ENCODE data around the gene KIAA0825.
"Not testable (repeated sequence)": the region's sequence is repeated elsewhere in the genome, so short reads cannot be mapped to it uniquely, and the experiment has no call there.

The KIAA0825 gene
- 4.5 to 13.2 (median 10.7) reads per million in 4 donors for total RNA-seq

DNA sequence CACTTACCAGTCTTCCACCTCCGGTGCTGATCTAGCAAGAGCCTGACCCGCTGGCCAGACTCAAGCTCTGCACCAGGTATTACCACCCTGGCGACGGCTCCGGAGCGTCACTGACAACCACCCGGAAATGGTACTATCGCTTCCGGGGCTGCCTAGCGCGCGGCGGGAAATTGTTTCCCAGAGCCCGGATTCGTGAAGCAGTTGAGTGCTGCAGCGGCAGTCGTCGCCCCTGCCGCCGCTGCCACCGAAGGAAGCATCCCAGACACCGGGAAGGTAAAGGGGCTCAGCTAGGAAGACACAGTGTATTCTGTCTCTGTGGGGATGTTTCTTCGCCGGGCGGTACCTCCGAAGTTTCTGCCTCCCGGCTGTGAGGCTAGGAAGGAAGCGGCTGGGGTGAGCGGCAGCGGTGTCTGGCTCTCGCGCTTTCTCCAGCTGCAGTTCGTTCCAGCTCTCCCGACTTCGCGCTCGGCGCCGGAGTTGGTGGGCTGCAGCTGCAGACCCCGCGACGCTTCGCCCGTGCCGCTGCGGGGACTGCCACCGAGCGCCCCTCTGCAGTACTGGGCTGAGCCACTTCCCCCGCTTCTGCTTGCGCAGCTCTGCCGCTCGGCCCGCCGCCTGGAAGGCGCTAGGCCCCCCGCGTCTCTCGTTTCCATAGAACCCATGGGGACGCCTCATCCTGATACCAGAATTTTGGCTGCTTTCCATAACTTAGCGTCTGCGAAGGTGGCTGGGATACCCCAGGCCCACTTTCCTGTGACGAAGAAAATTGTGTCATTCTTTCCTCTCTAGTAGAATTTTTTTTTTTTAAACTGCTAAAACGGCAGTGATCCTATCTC lies at the start of gene KIAA0825, which contains the start of gene SLF1:
Gene KIAA0825, minus strand, starts transcription at position 112 of the 836 bp plus-strand sequence. CDS start 81,478 bp downstream, outside the sequence.
Gene SLF1, plus strand, starts transcription at position 177 of the 836 bp plus-strand sequence. CDS start 10,142 bp downstream, outside the sequence.
- peak; percentile 69 to 90 (median 76) for DNase-seq

- no peak for DNase-seq
Measured at GRCh38 chr5:94667937-94668336, 49.5 kb upstream of the KIAA0825 start.

GRCh38 chr5:94661086-94661485 lies 42.7 kb upstream of the KIAA0825 start:
- no peak for DNase-seq

- no peak for DNase-seq
Measured at GRCh38 chr5:94660506-94660905, 42.1 kb upstream of the KIAA0825 start.

DNA sequence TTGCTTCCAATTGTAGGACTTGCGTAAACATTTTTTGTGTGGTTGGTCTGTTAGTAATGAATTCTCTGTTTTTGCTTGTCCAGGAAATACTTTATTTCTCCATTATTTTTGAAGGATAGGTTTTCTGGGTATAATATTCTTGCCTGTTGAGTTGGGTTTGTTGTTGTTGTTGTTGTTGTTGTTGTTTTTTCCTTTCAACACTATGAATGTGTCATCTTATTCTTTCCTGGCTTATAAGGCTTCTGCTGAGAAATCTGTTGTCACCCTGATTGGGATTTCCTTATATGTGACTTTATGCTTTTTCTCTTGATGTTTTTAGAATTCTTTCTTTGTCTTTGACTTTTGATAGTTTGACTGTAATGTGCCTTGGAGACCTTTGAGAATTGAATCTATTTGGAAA lies 39.9 kb upstream of the KIAA0825 start:
- no peak for DNase-seq

DNA sequence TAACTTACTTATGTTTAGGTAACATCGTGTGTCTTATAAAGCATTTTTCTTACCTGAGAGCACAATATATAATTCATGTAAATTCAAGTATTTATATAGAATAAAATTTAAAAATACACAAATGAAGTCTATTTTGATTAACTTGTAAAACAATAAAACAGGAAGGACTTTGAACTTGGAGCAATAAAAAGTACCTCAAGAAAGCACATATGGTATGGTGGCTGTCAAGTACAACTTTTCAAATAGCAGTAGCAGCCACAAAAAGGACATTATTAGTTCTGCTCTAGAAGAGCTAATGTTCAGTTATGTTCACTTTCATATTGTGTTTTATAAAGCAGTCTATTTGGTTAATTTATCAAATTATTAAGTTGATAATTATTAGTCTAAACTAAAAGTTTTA lies 31.5 kb upstream of the KIAA0825 start:
- DNase-seq: no peak

DNA sequence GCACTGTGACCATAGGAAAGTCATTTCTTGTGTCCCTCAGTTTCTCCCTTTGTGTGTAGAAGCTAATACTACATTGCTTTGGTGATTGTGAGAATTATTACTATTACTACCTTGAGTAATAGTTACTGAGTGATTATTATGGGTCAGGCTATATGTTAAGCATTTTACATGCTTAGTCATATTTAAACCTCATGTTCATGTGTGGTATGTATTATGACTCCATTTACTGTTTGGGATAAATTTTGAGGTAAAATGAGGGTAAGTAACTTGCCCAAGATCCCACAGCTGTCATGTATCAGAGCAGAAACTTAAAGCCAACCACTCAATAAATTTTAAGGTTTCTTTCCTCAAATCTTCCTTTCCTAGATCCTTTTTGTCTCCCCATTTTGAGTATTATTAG lies 28.4 kb upstream of the KIAA0825 start:
- DNase-seq: no peak

DNA sequence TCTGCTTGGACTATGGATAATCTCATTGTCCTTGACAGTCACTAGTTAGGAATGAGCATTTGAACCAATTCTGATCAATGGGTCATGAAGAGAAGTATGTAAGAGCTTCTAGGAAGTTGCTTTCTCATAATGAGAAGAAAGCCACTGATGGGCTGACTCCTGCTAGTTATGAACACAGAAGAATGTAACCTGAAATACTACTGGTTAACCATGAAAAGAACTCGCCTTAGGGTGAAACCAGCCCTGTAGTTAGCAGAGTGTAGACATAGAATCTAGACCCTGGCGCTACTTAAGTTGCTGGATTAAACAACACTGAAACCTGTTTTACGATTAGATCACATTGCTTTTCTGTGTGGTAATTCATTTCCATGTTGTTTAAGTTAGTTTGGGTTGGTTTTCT lies 26.6 kb upstream of the KIAA0825 start:
- peak in 1 of 5 donors; percentile 26 for DNase-seq

DNA sequence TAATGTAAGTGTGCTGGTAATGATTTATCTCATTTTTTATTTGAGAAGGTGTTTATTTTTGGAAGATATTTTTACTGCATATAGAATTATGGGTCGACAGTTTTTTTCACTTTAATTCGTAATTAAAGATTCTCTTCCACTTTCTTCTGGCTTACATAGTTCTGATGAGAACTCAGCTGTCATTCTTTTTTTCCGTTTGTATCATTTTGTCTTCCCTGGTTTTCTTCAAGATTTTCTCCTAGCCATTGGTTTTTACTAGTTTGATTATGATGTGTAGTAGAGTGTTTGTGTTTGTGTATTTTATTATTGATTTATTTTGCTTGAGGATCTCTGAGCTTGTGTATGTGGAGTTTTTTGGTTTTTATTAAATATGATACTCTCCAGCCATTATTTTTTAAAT lies 21.8 kb upstream of the KIAA0825 start:
- no peak for DNase-seq

DNA sequence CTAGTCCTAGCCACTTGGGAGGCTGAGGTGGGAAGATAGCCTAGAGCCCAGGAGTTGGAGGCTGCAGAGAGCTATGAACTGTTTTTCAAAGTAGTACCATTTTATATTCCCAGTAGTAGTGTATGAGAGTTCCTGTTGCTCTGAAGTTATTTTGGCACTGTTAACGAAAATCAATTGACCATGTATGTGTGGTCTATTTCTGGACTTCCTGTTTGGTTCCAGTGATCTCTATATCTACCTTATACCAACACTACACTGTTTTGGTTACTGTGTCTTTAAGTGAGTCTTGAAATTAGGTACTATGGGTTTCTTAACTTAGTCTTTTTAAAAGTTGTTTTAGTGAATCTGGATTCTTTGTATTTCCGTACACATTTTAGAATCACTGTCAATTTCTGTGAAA lies 13.6 kb upstream of the KIAA0825 start:
- no peak for DNase-seq

DNA sequence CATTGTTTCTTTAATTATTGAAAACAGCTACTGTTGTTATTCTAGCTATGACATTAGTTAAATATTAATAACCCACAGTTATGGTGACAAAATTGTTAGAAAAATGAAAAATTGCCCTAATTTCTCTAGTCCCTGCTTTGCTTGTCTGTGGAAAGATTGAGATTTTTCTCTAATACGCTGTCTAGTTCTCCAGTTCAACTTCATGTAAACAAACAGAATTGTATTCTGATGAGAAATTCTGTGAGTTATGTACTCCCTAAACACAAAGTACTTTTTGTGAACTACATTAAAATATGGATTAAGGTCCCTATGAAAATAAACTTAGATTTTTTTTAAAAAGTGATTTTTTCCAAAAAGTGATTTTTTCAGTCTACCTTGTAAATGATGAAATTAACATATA lies 8.8 kb upstream of the KIAA0825 start:
- DNase-seq: no peak

DNA sequence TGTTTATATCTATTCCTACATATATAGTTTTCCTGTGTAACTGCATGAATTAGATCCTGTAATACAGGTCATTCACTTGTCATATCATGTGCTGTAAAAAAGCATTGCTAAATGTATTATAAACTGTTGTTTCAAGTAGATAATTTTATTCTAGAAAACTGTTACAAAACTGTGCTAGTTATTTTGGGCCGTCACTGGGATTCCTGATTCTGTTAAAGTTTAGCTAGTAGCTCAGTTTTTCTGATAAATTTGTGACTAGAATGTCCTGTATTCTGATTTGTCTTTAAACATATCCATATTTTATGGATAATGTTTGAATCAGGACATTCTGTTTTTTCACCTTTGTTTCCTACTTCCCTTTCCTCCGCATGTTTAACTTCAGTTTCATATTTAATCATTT lies 5.5 kb upstream of the KIAA0825 start:
- no peak for DNase-seq

DNA sequence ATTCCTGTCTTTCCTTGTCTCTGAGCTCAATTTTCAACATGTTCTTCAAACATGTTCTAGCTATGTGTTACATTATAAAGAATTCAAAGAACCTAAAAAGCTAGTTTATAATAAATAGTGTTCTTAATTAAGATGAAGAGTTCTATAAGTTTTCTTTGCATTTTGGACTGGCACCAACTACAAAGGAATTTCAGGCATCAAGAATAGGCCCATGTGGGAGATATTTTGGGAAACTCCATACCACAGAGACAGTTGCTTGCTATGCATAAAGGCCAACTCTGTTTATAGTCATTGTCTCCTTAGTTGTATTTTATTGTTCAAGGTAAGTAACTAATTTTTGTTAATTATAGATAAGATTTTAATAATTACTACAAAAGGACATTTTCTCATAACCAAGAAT lies 4.6 kb upstream of the KIAA0825 start:
- DNase-seq: no peak

DNA sequence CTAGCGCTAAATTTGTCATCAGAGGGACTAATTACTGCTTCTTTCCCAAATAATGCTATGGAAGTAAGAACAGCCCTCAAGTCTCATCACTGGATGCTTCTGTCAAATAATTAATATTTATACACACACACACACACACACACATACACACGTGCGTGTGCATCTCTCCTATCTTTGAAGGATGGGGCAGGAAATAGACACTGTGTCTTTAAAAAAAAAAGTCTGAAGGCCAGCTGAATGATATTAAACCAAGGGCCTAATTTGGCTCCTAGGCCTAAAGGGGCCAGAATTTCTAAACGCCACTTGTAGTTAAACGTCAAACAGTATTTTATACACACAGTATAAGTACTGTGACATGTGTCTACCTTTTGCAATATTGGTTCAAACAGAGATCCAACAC lies 3.4 kb upstream of the KIAA0825 start:
- DNase-seq: no peak

DNA sequence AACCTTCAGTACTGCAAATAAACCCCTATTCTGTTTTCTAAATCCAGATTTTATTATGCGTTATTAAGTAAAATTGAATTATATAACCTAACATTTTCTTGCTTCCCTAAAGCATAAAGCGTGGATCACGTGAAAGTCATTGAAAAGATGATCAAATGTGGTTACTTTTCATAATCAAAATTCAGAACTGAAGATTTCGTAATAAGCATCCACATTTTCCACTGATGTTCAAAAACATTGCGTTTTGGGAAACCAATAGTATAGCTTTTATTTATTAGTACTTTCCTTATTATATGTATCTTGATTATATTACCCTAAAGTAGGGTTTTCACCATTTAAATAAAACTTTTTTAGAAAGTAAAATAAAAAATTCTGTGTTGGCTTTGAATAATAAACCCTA lies 1.9 kb upstream of the KIAA0825 start:
- no peak for DNase-seq

DNA sequence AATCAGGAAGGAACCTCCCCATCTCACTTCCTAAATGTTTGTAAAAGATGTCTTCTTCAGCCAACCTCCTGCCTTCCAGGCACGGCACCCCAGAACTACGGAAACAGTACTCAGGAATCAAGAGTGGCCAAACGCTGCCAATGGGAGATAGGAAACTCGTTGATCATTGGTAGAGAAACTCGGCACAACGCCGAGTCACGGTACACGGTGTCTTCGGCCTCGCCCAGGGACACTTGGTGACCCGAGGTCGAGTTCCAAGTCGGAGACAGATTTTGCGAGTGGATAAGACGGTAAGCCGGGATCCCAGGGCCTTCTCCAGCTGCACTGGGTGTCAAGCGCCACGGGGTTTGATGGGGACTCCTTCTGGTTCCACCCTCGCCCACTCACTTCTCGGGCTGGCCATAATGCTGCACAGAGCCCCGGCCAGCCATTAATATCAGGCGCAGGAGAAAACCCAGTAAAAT lies 343 bp downstream of the KIAA0825 start:
- peak in 3 of 5 donors; percentile 15 to 22 (median 20) for DNase-seq

GRCh38 chr5:94615862-94616261 lies 2.5 kb downstream of the KIAA0825 start:
- DNase-seq: no peak

- no peak for DNase-seq
Measured at GRCh38 chr5:94614156-94614805, 4.1 kb downstream of the KIAA0825 start.

- DNase-seq: peak in 1 of 5 donors; percentile 37
Measured at GRCh38 chr5:94613583-94613982, 4.8 kb downstream of the KIAA0825 start.

- DNase-seq: no peak
Measured at GRCh38 chr5:94595281-94595840, 23.0 kb downstream of the KIAA0825 start.

- DNase-seq: peak in 1 of 5 donors; percentile 92
Measured at GRCh38 chr5:94577466-94578245, 40.7 kb downstream of the KIAA0825 start.

- DNase-seq: peak in 1 of 5 donors; percentile 88
Measured at GRCh38 chr5:94575196-94575595, 43.2 kb downstream of the KIAA0825 start.

GRCh38 chr5:94573349-94573748 lies 45.1 kb downstream of the KIAA0825 start:
- not testable (repeated sequence) for DNase-seq
